Esophagus muscularis mucosa (tissue), 4 donors: ENCODE results near the gene RBBP7. TPM values are rescaled to one million over a fixed set of nuclear protein-coding genes. Genes with fewer than 3 reads are reported as not detected.

Source experiments
- DNase-seq: peaks from one replicate; pipeline ENCODE4 v3.0.0-alpha.2; 2017; ENCODE audit errors: extremely low spot score
- H3K27ac ChIP-seq, 4 donors: fragments of 200-600 bp; sonication (generic); replicated peaks in 1 of 4; 1 replicate in 3 of 4; 2 replicates in 1 of 4; pipeline ENCODE4 v1.5.1; 2016 to 2019; ENCODE audit warnings: mild to moderate bottlenecking in 1 of 4
- H3K27me3 ChIP-seq, 4 donors: fragments of 200-600 bp; sonication (generic); one replicate each; pipeline versions ENCODE4 v1.5.1 to v1.6.0; 2016 to 2019
- H3K36me3 ChIP-seq, 4 donors: fragments of 200-600 bp; sonication (generic); one replicate each; pipeline ENCODE4 v1.5.1; 2016 to 2019
- H3K4me1 ChIP-seq, 4 donors: fragments of 200-600 bp; sonication (generic); one replicate each; pipeline ENCODE4 v1.5.1; 2016 to 2019
- H3K4me3 ChIP-seq, 4 donors: fragments of 200-600 bp; sonication (generic); 1 replicate in 2 of 4; 2 replicates in 2 of 4; pipeline ENCODE4 v1.5.1; 2016 to 2019; ENCODE audit warnings: mild to moderate bottlenecking in 4 of 4, moderate library complexity in 1 of 4
- H3K9me3 ChIP-seq, 4 donors: fragments of 200-600 bp; sonication (generic); 1 replicate in 3 of 4; 2 replicates in 1 of 4; pipeline ENCODE4 v1.5.1; 2016 to 2019
- CTCF ChIP-seq, 3 experiments: fragments of 200-600 bp in 2 of 3; fragments of 450-650 bp in 1 of 3; sonication (generic) in 2 of 3; IDR thresholded peaks; one replicate each; pipeline ENCODE4 v1.5.1; 2017 to 2019; ENCODE audit warnings: antibody characterized with exemption in 3 of 3, mild to moderate bottlenecking in 2 of 3, moderate library complexity in 1 of 3
- EP300 ChIP-seq: sonication (generic); formaldehyde crosslinking; IDR thresholded peaks from one replicate; pipeline ENCODE4 v1.6.1; 2017; ENCODE audit warnings: antibody characterized with exemption
- POLR2A ChIP-seq: fragments of 450-650 bp; IDR thresholded peaks from one replicate; pipeline ENCODE4 v1.6.1; 2017; ENCODE audit warnings: antibody characterized with exemption, moderate library complexity, mild to moderate bottlenecking, low read depth
- POLR2AphosphoS5 ChIP-seq, 2 donors: sonication (generic); formaldehyde crosslinking; IDR thresholded peaks; one replicate each; pipeline ENCODE4 v1.6.1; 2017; ENCODE audit warnings: antibody characterized with exemption in 2 of 2
- WGBS: methylation state at CpG from one replicate; pipeline ENCODE4 v1.1.5; 2018; 5-methylcytosine and 5-hydroxymethylcytosine counted together
- intact Hi-C: fragments of 100-400 bp; cut with DNase I; formaldehyde crosslinking; loops from one replicate; pipeline ENCODE4 v1.15.1; 2023
- total RNA-seq, 4 donors: library from RNA; depleted of rRNA; stranded (reverse); fragments of >200 nt; gene quantifications; one replicate each; pipeline versions ENCODE4 v1.1.0 to v1.2.1, GENCODE V29; 2016

RBBP7 gene
- total RNA-seq, 4 donors from 2014 or later: 105 to 150 (median 125) TPM

- intact Hi-C loops: loop anchor here (10.0 kb wide), 1 partner anchor 872 kb away; no protein-coding TSS in a partner anchor
- TF ChIP-seq POLR2A: no peak
- TF ChIP-seq EP300: no peak
- TF ChIP-seq CTCF (IDR thresholded peaks at IDR 0.05): no peak
- no peak for TF ChIP-seq POLR2AphosphoS5 (IDR thresholded peaks at IDR 0.05)
- WGBS: 94% methylated on average over 2 of the region's 2 CpGs
Measured at GRCh38 chrX:16822723-16823122, 47.4 kb downstream of the RBBP7 start.

GRCh38 chrX:16819634-16820033 is 50.5 kb downstream of the RBBP7 start:
- no peak for TF ChIP-seq POLR2AphosphoS5 (IDR thresholded peaks at IDR 0.05)
- TF ChIP-seq POLR2A: no peak
- no peak for TF ChIP-seq CTCF (IDR thresholded peaks at IDR 0.05)
- TF ChIP-seq EP300: no peak
- intact Hi-C loops: loop anchor here (10.0 kb wide), 1 partner anchor 875 kb away; no protein-coding TSS in a partner anchor
- H3K4me3 ChIP-seq: no peak overlapping the region
- peaks cover 0 to 5% (median 0%) of the 10 kb centered on the region in 4 donors for H3K4me1 ChIP-seq
- H3K27ac ChIP-seq: no peak overlapping the region
- peaks cover 0 to 47% (median 27%) of the 10 kb centered on the region in 4 donors for H3K36me3 ChIP-seq
- DNase-seq: no peak
- H3K27me3 ChIP-seq: no peaks in the 10 kb centered on the region
- WGBS: 78% methylated on average over 5 of the region's 5 CpGs
- no peaks in the 10 kb centered on the region for H3K9me3 ChIP-seq

More at GRCh38 chrX:16822723-16823122, 47.4 kb downstream of the RBBP7 start:
- Histone ChIP-seq H3K27me3 (no peaks in the 10 kb centered on the region), H3K9me3 (no peaks in the 10 kb centered on the region), H3K4me1 (peaks cover 0 to 16% (median 11%) of the 10 kb centered on the region in 4 donors), H3K4me3 (no peak overlapping the region), H3K27ac (no peak overlapping the region), H3K36me3 (peaks cover 0 to 52% (median 27%) of the 10 kb centered on the region in 4 donors)
- DNase-seq: no peak

GRCh38 chrX:16814597-16814996 is 55.6 kb downstream of the RBBP7 start:
- no peak for DNase-seq
- Histone ChIP-seq H3K27me3 (no peaks in the 10 kb centered on the region), H3K27ac (no peak overlapping the region), H3K4me1 (peaks cover 0 to under 1% (median 0%) of the 10 kb centered on the region in 4 donors), H3K9me3 (no peaks in the 10 kb centered on the region), H3K36me3 (peaks cover 0 to 17% (median 3%) of the 10 kb centered on the region in 4 donors), H3K4me3 (no peak overlapping the region)
- no peak for TF ChIP-seq EP300
- no peak for TF ChIP-seq POLR2AphosphoS5 (IDR thresholded peaks at IDR 0.05)
- TF ChIP-seq POLR2A: no peak
- no peak for TF ChIP-seq CTCF (IDR thresholded peaks at IDR 0.05)
- intact Hi-C loops: no loop called here
- 81% methylated on average over 1 of the region's 1 CpG for WGBS

- no peaks in the 10 kb centered on the region for H3K27me3 ChIP-seq
- H3K9me3 ChIP-seq: no peaks in the 10 kb centered on the region
- WGBS: 55% methylated on average over 4 of the region's 4 CpGs
- intact Hi-C loops: no loop called here
- H3K4me3 ChIP-seq: peak overlapping the region; percentile 24 to 50 (median 44)
- DNase-seq: no peak
- H3K27ac ChIP-seq: peak overlapping the region in 3 of 4 donors; percentile 25 to 56 (median 36)
- peak in 1 of 2 donors; percentile 28 for TF ChIP-seq POLR2AphosphoS5 (IDR thresholded peaks at IDR 0.05)
- no peak for TF ChIP-seq CTCF (IDR thresholded peaks at IDR 0.05)
- H3K36me3 ChIP-seq: peaks cover 0 to 9% (median 0%) of the 10 kb centered on the region in 4 donors
- peaks cover 7 to 21% (median 19%) of the 10 kb centered on the region in 4 donors for H3K4me1 ChIP-seq
Measured at GRCh38 chrX:16807976-16808542, 62.1 kb downstream of the RBBP7 start.

GRCh38 chrX:16807548-16807947 is 62.6 kb downstream of the RBBP7 start:
- H3K27me3 ChIP-seq: no peaks in the 10 kb centered on the region
- peak overlapping the region; percentile 25 to 56 (median 40) for H3K27ac ChIP-seq
- no peaks in the 10 kb centered on the region for H3K9me3 ChIP-seq
- no peak for TF ChIP-seq POLR2AphosphoS5 (IDR thresholded peaks at IDR 0.05)
- TF ChIP-seq CTCF (IDR thresholded peaks at IDR 0.05): no peak
- TF ChIP-seq EP300: no peak
- no peak for TF ChIP-seq POLR2A
- DNase-seq: no peak
- H3K4me1 ChIP-seq: peaks cover 7 to 21% (median 19%) of the 10 kb centered on the region in 4 donors
- H3K36me3 ChIP-seq: peaks cover 0 to 13% (median 0%) of the 10 kb centered on the region in 4 donors
- intact Hi-C loops: no loop called here
- H3K4me3 ChIP-seq: peak overlapping the region; percentile 24 to 50 (median 44)
